Stimulated activated CD8-positive, alpha-beta memory T cell treated with anti-CD3 and anti-CD28 coated beads, Interleukin-4, amount 100 ng/mL, for 48 hours (primary cell): ENCODE results near the gene LIPN.

Source experiments
- DNase-seq: peaks from one replicate; pipeline ENCODE4 v3.0.0-alpha.2; 2020

Gene LIPN

DNA sequence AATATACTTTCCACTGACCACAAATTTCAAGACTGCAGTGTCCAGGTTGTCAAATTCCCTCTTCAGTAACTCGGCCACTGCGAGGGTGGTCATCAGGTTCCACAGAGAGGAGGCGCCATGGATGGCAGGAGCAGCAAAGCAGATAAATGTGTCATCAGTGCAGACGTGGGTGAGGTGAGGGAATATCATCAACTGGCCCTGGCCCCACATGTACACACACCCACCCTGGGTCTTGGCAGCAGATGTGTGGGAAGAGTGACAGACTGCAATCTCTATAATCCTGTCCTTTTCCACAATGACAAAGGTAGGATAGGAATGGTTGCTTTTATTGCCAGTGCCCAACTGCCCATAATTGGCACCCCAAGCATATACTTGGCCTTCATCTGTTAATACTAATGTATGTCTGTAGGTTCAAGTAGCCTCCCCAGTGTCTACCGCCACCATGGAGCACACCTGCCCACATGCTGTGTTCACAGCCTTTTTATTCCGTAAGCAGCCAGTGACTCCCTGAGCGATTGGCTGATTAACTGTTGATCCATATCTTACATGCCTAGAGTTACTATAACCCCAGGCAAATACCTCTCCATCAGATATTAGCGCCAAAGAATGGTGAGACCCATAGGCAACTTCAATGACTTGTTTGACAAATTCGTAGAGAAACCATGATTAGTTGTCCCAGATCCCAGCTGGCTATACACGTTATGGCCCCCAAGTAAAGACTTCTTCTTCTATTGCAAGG lies 26.4 kb downstream of the LIPN start:
- no peak for DNase-seq

DNA sequence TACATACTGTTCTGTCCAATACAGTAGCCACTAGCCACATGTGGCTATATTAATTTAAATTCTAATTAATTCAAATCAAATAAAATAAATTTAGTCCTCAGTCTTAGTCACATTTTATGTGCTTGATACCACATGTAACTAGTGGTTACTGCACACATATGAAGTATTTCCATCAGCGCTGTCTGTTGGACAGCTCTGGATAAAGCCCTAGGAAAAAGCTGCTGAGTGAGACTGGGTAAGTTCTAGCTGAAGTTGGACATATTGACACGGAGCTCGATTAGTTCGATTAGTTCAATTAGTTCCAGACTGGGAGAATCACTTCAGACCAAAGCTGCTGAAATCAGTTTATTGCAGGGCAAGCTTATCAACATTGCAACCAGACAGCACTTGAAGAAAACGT lies 27.6 kb downstream of the LIPN start:
- no peak for DNase-seq

DNA sequence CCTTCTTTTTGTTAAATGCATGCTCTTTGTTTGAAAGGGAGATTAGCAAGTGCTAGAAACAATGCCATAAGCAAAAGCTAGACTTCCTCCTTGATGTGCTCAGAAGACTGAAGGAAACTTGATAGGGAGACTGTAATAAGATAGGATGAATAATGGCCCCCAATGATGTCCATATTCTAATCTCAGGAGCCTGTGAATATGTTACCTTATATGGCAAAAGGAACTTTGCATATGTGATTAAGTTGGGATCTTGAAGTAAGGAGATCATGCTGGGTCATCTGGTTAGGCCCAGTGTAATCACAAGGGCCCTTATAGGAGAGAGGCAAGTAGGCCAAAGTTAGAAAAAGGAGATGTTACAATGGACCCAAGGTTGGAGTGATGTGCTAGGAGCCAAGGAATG lies 29.1 kb downstream of the LIPN start:
- no peak for DNase-seq

DNA sequence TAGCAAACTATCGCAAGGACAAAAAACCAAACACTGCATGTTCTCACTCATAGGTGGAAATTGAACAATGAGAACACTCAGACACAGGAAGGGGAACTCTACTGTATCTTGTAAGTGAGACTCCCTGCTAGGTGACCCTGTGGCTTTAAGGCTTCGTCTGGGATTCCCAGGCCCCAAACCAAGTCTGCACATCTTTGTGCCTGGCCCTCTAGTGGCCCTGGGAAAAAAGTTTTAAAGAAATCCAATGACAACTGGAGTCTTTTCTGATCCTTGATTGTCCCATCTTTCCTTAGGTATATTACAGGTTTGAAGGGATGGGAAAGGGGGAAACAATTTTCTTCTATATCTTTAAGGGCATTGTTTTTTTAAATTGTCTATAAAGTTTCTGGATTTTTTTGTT lies 32.1 kb downstream of the LIPN start:
- DNase-seq: no peak

DNA sequence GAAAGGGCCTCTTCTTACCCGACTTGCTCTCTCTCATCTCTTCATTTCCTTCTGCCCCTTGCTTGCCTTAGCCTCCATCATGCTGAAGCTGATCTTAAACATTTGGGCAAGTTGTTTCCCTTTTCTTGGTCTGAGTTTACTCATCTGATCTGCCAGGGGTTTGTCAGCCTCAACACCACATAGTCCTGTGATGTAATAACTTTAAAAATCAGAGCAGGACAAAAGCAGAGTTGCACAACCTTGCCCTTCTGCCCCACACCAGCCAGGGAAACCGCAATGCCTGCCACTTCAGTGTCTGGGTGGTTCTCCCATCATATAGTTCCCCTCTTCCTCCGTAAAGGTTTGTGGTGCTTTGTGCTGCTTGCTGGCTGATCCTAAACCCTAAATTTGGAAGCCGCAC lies 32.8 kb downstream of the LIPN start:
- no peak for DNase-seq

DNA sequence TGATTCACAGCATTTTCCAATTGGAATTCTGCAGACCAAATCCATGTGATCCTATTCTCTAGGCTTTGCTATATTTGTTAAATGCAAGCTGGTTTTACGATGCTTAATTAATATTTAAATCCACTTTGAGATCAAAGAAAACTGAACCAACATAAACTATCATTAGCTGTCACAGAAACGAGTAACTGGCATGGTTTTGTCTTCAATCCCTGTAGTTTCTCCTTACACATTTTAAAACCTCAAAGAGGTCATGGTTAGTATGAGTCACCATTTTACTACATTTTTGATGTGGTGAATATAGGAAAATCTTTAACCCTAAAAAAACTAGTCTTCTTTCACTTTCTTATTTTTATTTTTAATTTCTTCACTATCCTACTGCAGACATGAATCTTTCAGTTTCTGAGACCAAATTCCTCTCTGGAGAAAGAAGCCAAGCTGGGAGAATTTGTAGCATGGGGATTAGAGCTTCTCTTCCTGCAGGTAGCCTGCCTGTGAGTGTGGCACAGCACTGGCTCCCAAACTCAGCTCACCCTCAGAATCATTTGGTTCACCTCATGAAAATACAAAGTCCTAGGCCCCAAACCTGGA lies 34.0 kb downstream of the LIPN start:
- DNase-seq: no peak

DNA sequence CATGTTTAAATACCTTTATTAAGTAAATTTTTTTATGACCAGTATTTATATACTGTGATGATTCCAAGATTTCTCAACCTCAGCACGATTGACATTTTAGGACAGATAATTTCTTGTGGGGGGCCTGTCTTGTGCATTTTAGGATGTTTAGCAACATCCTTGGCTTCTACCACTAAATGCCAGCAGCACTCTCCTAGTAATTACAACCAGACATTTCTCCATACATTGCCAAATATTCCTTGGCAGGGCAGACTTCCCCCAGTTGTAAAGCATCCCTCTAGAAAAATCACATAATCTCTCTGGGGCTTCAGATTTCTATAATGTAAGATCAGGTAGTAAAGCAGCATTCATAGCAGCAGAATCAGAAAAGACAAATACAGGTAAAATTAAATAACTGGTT lies 34.9 kb downstream of the LIPN start:
- no peak for DNase-seq

DNA sequence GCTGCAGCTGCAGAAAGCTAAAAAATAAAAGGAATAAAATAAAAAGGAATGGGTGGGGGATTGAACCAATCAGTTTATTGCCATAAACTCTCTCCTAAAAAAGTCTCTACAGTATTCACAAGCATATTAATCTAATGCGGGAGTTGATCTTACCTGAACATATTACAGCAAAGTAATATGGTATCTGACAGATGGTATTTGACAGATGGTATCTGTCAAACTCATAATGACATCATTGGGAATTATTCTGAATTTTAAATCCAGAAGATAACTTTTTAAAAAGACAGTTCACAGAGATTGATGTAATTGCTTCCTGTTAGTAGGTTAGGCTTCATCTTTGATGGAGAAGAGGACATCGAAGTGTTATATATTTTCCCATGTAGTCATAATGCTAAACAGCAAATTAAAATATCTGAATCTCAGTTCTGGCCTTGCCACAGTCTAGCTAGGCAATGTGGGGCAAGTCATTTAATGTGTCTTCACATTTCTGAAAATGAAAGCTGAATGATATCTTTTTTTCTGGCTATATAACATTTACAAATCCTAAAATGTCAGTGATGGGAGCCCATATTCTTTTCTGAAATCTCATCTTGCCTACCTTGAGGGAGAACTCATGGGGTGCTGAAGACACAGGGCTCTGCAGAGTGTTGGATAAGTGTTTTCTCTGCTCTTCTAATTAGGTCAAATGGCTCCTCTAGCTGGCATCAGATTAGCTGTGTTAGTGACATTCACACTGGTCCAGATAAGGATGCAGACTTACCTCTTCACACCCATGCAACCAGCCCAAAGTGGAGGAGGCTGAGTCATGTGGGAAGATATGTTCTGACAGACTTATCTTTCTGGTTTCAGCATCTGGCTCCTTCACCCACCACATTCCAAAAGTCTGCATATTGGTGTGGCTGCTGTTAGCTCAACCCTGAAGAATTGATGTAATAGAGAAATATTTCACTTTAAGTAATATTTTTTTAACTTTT lies 40.6 kb downstream of the LIPN start:
- DNase-seq: peak; percentile 43

DNA sequence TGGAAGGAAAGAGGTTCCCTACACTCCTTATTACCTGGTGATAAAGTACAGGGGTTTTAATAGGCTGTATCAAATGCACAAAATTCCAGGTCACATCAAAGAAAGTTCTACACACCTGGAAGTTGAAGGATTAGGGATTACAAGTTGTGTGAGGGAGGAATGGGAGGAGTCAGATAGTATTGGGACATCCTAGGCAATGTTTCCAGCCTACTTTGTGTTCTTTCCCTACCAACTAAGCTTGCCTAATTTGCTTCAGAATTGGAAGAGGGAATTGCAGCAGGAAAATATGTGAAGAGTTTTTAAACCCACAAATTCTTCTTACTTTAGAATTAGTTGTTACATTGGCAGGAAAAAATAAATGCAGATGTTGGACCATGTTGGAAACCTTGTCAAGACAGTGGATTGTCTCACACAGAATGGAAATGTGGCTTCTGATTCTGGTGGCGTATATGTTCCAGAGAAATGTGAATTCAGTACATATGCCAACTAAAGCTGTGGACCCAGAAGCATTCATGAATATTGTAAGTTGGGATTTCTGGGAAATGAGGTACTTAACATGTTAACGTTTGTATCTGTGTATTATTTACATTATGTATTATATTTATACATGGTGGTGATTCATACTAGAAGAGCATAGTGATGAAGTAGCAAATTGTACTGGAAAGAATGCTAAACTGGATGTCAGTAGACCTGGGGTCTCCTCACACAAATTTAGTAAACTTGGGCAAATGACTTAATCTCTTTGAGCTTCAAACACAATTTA lies 42.9 kb downstream of the LIPN start, which contains the start of gene LIPM:
LIPM (plus strand) TSS at position 208 of the 763 bp plus-strand sequence; CDS start at position 375, 167 bp downstream.
- DNase-seq: no peak

DNA sequence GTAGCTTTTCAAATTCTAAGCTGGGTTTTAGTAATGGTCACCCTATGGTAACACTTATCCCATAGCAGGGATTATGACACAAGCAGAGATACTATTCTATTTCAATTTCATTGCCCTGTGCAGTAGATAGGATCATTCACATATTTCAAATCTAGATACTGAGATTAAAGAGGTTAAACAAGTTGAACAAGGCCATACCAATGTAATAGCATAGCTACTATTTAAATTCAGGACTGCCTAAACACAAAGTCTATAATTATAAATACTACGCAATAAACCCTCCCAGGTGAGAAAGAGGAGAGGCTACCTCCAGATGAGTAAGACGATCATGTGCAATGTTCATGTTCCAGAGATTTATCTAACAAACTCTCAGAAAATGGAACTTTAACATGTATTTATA lies 43.8 kb downstream of the LIPN start:
- DNase-seq: no peak

DNA sequence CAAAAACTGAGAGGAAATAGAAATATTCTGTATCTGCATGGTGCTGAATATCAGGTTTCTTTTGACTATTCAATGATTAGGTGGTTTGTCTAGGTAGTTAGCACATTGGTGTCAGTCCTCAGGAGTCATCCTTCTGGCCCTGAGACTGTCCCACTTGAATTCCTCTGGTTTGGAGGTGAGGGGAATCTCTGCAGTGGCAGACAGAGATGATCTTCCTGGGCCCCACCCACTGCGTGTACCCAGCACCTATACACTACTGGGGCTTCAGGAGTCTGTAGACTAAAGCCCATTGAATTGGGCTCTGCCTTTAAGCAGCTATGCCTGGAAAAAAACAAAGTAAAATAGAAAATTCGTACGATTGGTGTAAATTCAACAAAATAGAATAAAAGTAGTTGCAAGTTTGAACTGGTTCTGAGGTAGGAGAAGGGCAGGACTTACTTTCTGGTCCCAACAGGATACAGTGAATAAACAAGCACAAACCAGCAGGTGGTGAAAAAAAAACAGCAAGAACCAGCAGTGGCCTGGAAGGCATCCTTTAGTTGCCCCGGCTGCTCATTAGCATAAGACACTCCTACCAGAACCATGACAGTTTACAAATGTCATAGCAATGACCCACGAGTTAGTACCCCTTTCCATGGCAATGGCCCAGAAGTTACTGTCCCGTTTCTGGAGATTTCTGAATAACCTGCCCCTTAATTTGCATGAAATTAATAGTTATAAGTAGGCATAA lies 44.4 kb downstream of the LIPN start:
- DNase-seq: no peak

DNA sequence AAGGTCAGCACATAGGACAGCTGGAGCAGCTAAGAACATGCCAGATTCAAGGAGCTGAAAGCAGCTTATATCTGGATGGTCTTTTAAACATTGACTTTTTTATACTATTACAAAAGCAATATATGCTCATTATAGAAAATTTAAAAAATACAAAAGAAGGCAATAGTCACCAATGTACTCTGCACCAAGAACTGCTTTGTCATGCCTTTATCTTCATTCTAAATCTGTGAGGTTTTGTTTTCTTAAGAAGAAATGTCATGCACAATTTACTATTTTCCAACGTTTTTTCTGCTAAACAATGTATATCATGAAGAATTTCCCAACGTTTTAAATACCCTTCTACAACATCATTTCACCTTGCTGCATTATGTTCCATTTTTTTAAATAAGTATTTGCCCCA lies 45.5 kb downstream of the LIPN start:
- DNase-seq: no peak

DNA sequence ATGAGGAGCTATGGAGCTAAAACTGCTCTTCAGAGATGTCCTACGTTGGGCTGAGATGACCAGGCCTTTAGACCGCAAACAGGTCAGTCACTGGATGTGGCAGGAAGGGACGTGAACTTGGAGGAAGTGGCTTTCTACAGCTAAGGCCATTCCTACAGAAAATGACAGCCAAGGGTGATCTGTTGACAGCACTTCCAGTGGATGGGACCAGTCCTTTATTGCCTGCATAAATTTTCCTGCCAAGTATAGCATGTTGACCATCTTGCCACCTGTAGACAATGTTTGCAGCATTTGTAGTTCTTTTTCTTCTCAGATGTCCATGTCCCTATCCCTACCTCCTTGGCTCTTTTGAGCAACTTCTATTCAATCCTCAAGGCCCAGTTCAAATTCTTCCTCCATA lies 46.1 kb downstream of the LIPN start:
- DNase-seq: no peak

DNA sequence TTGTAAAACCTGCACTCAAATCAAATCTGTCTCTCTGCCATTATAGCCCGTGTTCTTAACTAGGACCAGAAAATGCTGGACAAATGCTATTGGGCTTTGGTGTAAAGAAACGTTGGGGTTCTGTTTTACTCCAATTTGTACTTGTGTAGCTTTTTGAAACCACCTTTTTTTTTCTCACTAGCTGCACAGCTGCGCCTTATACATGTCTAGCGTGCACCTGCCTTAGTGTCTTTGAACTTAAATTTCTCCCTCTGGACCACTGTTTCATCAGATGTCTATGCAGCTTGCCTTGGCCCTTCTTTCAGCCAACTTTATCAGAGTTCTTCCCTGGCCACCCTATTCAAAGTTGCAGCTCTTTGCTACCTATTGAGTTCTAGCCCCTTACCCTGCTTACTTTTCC lies 49.8 kb downstream of the LIPN start:
- DNase-seq: no peak

DNA sequence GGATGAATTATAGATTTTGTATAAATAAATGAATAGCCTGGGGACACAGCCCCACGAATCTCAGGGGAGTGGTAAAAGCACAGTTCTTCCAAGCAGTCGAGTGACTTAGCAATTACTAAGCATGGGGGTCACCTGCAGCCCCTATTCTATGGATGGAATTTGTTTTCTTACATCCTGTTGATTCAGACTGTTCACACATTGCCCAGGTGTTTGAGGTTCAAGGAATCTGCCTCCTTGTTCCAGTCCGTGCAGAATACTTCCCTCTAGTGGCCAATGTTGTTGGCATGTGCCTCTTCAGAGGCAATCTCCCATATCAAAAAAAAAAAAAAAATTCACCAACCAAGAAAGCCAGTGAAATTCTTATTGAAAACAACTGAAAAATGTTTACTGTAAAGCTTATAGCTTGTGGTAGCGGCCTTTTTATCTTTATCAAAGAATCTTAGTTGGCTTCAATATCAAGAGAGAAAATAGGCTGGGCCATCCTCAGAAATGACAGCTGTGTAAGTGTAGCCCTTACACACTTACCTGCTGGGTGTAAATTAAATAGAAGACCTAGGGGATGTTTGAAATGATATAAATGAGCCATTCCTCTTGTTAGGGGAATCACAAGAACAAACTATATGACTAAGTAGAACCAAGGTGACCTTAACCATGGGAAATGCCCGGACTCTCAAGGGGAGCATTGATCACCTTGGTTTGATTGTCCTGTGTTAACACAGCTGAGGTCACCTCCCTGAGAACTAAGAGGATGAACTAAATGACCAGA lies 50.6 kb downstream of the LIPN start:
- DNase-seq: no peak

DNA sequence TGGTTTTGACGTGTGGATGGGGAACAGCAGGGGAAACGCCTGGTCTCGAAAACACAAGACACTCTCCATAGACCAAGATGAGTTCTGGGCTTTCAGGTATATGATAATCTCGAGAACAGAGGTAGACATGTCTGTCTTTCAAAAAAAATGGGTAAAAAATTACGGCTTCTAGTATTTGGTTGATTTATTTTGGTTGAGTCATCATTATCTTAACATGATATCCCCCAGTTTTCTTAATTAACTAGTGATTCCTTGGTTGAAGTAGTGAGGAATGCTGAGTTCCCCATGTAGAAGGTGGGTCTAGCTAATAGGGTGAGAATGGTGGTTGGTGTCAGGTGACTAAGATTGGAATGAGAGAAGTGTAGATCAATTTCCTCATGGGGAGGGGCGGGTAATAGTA lies 53.4 kb downstream of the LIPN start:
- no peak for DNase-seq

DNA sequence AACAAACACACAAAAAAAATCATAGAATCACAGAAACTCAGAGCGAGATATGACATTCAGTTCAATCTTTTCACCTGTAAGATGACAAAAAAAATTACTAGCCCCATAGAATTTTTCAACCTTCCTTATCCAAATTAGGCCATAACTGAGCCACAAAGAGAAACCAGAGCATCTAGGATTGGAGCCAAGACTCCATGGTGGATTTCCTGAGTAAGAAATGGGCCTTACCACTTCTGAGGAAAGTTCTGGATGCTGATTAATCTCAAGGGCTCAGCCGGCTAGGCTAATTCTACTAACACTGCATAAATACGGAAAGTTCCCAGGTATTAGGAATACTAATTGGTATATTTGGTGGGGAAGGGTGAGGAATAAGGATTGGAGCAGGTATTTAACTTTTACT lies 59.5 kb downstream of the LIPN start:
- DNase-seq: no peak

DNA sequence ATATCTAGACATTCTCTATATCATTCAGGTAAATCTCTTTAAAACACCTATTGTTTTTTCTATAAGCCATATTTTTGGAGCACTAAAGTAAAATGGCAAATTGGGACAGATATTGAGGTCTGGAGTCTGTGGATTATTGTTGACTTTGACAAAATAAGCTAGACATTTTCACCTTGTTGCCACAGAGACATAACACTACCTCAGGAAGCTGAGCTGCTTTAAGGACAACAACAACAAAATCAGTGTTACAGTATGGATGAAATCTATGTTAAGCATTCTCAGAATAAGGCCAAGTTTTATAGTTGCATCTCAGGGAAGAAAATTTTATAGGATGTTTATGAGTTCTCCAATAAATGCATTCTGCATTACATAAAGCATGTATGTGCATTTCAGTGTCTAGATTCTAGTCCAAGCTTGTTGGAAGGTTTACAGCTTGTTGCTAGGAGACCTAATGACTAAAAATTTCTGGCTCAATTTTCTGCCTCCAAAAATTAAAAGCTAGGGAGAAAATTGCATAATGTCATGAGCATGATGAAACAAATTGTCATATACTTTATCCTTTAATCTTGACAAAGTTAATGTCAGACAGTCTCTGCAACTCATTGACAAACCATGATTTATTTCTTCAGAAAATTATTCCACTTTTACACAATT lies 61.1 kb downstream of the LIPN start:
- DNase-seq: no peak

DNA sequence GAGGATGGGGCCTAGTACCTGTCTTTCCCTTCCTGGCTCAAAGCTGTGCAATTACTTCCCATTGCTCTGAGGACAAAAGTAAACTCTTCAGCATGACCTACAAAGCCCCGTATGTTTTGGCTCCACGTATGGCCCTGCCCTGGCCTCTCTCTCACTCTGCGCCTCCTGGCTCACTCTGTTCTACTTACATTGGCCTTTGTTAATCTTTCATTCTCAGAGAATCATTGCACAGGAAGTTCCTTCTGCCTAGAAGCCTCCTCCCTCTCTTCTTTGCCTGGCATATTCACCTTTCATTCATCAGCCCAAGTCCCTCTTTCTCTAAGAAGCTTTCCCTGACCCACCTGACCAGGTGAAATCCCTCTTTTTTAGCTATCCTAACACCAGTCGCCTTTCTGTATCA lies 66.6 kb downstream of the LIPN start:
- no peak for DNase-seq

DNA sequence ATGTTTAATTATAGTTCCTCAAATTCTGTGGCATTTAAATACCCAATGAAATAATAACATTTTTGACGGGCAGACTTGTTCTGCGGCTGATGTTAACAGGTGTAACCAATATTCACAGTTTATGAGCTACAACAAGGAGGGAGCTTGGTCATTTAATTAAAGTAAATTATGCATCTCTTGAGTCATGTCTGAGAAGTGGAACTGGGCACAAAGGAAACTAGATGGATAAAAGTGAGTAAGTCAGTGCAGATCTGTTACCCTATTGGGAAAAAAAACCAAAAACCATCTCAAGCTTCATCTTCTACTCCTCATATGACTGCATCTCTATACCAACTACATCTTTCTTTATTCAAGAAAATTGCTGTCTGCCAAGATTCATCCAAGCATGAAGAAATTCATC lies 67.9 kb downstream of the LIPN start:
- no peak for DNase-seq

DNA sequence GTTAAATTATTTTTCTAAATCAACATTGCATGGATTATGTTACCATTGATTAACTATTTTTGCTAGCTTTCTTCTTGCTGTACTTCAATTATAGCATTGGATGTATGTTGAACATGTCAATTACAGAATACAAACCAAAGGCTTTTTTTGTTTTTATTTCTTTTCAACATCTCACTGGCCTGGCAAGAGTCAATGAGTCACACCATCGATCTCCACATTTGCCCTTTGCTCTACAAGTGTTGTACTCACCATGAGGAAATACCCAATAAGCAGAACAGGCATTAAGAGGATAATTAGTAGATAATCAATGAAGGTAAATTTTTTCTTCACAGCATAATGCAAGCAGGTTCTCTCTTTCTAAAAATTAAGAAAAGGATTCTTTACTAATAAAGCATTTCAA lies 68.5 kb downstream of the LIPN start:
- DNase-seq: no peak
